Left lung (tissue), 10 donors: ENCODE measurements around the gene CELA3A. TPM values are rescaled to one million over a fixed set of nuclear protein-coding genes. Genes with fewer than 3 reads are reported as not detected.

ENCODE experiments used
- ATAC-seq: fragments of 200-7000 bp; cut with Tn5 transposase; one replicate; pipeline ENCODE4 v1.9.1; 2020; ENCODE audit warnings: moderate library complexity
- DNase-seq, 4 donors: peaks; one replicate each; pipeline ENCODE4 v3.0.0-alpha.2; 2013 to 2020
- H3K27ac ChIP-seq, 2 donors: fragments of 200-600 bp; sonication (generic) in 1 of 2; one replicate each; pipeline versions ENCODE4 v1.5.0 to v1.8.0; 2020 to 2021
- H3K27me3 ChIP-seq, 2 donors: fragments of 200-600 bp; sonication (generic) in 1 of 2; one replicate each; pipeline versions ENCODE4 v1.5.0 to v1.8.0; 2020 to 2021
- H3K36me3 ChIP-seq, 2 donors: fragments of 200-600 bp; sonication (generic) in 1 of 2; one replicate each; pipeline versions ENCODE4 v1.5.0 to v1.8.0; 2020 to 2021
- H3K4me1 ChIP-seq, 2 donors: fragments of 200-600 bp; one replicate each; pipeline ENCODE4 v1.8.0; 2021
- H3K4me3 ChIP-seq, 2 donors: fragments of 200-600 bp; sonication (generic) in 1 of 2; one replicate each; pipeline versions ENCODE4 v1.5.0 to v1.8.0; 2020 to 2021; ENCODE audit warnings: mild to moderate bottlenecking in 1 of 2
- H3K9me3 ChIP-seq, 2 donors: fragments of 200-600 bp; sonication (generic) in 1 of 2; one replicate each; pipeline versions ENCODE4 v1.5.0 to v1.8.0; 2020 to 2021
- CTCF ChIP-seq, 2 donors: fragments of 200-600 bp; sonication (generic) in 1 of 2; IDR thresholded peaks; one replicate each; pipeline versions ENCODE4 v1.5.0 to v1.8.0; 2021; ENCODE audit warnings: antibody characterized with exemption in 2 of 2
- intact Hi-C, 2 donors: fragments of 100-400 bp; cut with DNase I; formaldehyde crosslinking; loops; one replicate each; pipeline versions ENCODE4 v1.11.2 to v1.14.2; 2022
- polyA plus RNA-seq, 6 donors: library from polyadenylated mRNA; unstranded; fragments of 120-200 nt; gene quantifications; one replicate each; pipeline ENCODE4 v1.2.1, GENCODE V29; 2013; ENCODE audit not compliant: insufficient read length in 6 of 6
- total RNA-seq, 2 donors: library from RNA; stranded (reverse); fragmentation: NEBNext Ultra II Directional; extraction: Animal tissue kit (Norgen Biotek cat#: 25700); gene quantifications; one replicate each; pipeline ENCODE4 v1.2.1, GENCODE V29; 2021
- donor health status: DM: no; HTN: yes; CAD: no.
- donor health status: DM: no; HTN: no; CAD: no.

Gene CELA3A
- total and polyA plus RNA-seq, 8 donors: not detected

GRCh38 chr1:21956720-21957552 is 44.5 kb upstream of the CELA3A start:
- Histone ChIP-seq H3K9me3 (no peaks in the 10 kb centered on the region), H3K4me1 (peaks cover 0 to 11% of the 10 kb centered on the region in 2 donors), H3K4me3 (no peak overlapping the region), H3K27ac (peak overlapping the region; percentile 53 to 60), H3K27me3 (no peaks in the 10 kb centered on the region), H3K36me3 (no peaks in the 10 kb centered on the region)
- intact Hi-C loops: no loop called here
- TF ChIP-seq CTCF (IDR thresholded peaks at IDR 0.05): no peak
- DNase-seq: peak in 3 of 4 donors; percentile 71 to 87 (median 84)
- ATAC-seq: peak; percentile 83

- Histone ChIP-seq H3K4me3 (no peak overlapping the region), H3K9me3 (no peaks in the 10 kb centered on the region), H3K27me3 (no peaks in the 10 kb centered on the region), H3K27ac (no peak overlapping the region), H3K4me1 (peaks cover 0 to 11% of the 10 kb centered on the region in 2 donors), H3K36me3 (no peaks in the 10 kb centered on the region)
- ATAC-seq (no peak), DNase-seq (no peak)
- intact Hi-C loops: no loop called here
- no peak for TF ChIP-seq CTCF (IDR thresholded peaks at IDR 0.05)
These were observed 40.1 kb upstream of the CELA3A start for GRCh38 chr1:21961337-21961736.

- no peaks in the 10 kb centered on the region for H3K27me3 ChIP-seq
These were observed 39.7 kb upstream of the CELA3A start for GRCh38 chr1:21961799-21962198.

GRCh38 chr1:21963477-21964217 is 37.8 kb upstream of the CELA3A start:
- H3K4me1 ChIP-seq: no peaks in the 10 kb centered on the region
- H3K4me3 ChIP-seq: no peak overlapping the region
- no peaks in the 10 kb centered on the region for H3K27me3 ChIP-seq
- DNase-seq (peak in 3 of 4 donors; percentile 66 to 88 (median 73)), ATAC-seq (peak; percentile 98)
- H3K36me3 ChIP-seq: no peaks in the 10 kb centered on the region
- TF ChIP-seq CTCF (IDR thresholded peaks at IDR 0.05): peak; percentile 81 to 91
- intact Hi-C loops: no loop called here
- H3K27ac ChIP-seq: no peak overlapping the region
- no peaks in the 10 kb centered on the region for H3K9me3 ChIP-seq

More at GRCh38 chr1:21961799-21962198, 39.7 kb upstream of the CELA3A start:
- DNase-seq (no peak), ATAC-seq (no peak)
- Histone ChIP-seq H3K9me3 (no peaks in the 10 kb centered on the region), H3K4me3 (no peak overlapping the region), H3K4me1 (peaks cover 0 to 7% of the 10 kb centered on the region in 2 donors), H3K36me3 (no peaks in the 10 kb centered on the region), H3K27ac (no peak overlapping the region)
- TF ChIP-seq CTCF (IDR thresholded peaks at IDR 0.05): no peak
- intact Hi-C loops: no loop called here
